NCI-H748 (cell line): ENCODE data around the gene TCAP.
A peak's percentile ranks its signal among the peaks of the same experiment; 100 is the strongest.
"Not testable (repeated sequence)": the region's sequence is repeated elsewhere in the genome, so short reads cannot be mapped to it uniquely, and the experiment has no call there.

Source experiments
- DNase-seq: peaks from one replicate; lab custom pipeline; 2025; ENCODE audit not compliant: unreplicated experiment; lab: John Stamatoyannopoulos, UW

Gene TCAP

GRCh38 chr17:39678340-39679116 lies 13.4 kb downstream of the TCAP start:
- DNase-seq = no peak

DNA sequence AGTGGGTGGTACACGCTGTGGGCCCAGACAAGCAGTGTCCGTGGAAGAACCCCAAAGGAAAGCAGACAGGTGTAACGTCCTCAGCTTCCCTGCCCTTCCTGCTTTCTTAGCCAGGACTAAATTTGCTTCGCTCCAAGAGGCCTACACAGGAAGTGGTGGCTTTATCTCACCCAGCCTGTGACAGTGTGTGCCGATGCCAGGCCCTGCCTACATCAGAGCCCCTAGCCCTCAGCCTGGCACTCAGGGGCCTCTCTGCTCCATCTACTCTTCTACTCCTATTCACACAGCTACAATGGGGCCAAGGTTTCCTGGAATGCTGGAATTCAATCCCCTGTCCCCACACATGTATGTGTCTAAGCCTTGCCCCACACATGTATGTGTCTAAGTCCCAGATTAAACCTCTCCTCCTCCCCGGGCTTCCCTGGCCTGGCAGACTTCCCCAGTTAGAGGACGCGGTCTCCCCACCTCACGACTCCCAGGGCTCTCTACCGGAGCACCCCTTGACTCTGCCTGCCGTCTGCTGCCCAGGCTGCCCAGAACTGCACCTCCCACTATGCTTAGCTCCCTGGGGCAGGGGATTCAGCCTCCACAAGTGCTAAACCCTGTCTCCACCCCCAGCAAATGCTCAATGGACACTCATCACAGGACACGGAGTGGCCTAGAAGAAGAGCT lies 14.5 kb downstream of the TCAP start:
- no peak for DNase-seq

DNA sequence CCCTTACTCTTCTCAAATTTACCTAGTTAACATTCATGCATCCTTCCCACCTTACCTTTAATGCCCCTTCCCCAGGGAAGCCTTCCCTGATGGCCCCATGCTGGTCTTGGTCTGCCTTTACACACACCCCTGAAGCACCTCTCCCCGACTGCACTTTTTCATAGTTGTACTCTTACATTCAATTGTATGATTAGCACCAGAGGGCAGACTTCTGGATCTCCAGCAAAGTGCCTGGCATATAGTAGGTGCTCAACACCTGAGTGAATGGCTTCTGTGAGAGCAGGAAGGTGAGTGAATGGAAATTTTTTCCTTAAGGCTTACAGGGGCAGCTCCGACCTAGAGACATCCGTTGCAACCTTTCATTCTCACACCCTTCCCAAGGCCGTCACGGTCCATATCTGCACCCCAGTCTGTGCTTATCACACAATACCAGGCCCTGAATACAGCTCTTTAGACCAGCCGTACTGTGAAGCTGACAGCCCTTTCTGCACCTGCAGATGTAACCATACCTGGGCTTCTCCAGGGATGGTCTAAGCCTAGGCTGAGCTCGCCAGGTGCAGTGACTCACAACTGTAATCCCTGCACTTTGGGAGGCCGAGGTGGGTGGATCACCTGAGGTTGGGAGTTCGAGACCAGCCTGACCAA lies 18.3 kb downstream of the TCAP start:
- DNase-seq = no peak

DNA sequence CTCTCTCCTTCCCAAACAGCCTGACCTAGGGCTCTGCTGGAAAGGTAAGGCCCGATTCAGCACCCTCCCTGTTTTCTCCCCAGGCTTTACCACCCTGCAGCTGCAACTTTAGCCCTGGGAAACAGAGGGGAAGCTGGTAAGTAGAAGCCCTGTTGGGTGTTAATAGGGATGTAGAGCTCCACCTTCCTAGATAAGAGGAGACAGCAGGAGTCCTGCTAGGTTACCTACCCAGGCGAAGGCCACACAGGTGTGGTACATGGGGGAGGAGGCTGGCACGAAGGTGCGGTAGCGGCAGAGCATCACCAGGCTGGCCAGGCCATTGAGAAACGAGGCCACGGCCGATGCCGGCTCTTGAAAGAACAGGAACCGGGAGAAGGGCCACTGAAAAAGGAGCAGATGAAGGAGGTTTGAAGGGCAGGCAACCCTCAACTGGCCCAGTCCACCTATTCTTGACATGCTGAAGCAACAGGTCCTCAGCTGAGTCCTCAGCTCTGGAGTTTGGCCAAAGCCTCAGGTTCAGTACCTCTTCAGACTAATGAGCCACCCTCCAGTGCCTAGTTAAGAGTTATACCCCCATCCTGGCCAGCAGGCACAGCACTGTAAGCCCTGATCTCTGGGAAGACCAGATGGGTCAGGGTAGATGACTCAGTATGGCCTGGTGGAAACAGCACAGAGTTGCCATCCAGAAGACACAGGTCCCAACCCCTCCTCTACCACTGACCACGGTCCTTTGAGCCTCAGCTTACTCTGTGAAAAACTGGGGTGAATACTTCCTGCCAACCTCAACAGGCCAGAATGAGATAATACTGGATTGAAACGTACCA lies 19.4 kb downstream of the TCAP start:
- DNase-seq = no peak

GRCh38 chr17:39687101-39687545 lies 22.0 kb downstream of the TCAP start:
- no peak for DNase-seq

GRCh38 chr17:39687546-39688474 lies 22.7 kb downstream of the TCAP start, which contains the start of gene PGAP3:
Gene PGAP3, minus strand, starts transcription at chr17:39688057. Its CDS starts 43 bp downstream, at chr17:39688014.
- peak; percentile 93 for DNase-seq

DNA sequence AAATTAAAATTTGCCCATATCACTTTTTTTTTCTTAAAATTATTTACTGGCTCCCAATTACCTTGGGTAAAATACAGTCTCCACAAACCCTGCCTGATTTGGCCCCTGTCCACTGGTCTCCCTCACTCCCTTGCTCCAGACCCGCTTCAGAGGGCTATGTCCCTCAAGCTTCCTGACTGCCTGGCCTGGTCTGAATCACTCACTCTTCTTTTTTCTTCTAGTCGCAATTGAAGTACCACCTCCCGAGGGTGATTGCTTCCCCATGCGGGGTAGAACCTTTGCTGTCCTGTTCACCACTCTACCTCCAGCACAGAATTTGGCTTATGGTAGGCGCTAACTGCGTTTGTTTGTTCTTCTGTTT lies 23.3 kb downstream of the TCAP start:
- no peak for DNase-seq

DNA sequence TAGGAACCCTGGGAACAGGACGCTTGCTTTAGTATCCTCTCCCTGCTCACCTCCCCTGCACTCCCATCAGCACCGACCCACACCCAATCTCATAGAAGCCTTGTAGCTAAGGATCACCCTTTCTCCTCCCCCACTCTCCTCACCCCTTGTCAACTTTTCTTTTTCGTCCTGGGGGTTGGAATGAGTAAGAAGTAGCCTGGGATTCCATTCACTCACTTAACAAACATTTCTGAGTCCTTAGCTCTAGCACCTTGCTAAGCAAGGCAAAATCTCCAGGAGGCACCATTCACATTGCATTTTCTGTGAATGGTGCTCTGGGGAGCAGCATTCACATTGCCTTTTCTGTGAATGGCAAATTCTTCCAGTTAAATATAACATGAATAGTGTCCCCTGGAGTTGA lies 23.8 kb downstream of the TCAP start:
- no peak for DNase-seq

GRCh38 chr17:39694593-39694992 lies 29.4 kb downstream of the TCAP start:
- DNase-seq = no peak

GRCh38 chr17:39695089-39695474 lies 29.9 kb downstream of the TCAP start:
- no peak for DNase-seq

DNA sequence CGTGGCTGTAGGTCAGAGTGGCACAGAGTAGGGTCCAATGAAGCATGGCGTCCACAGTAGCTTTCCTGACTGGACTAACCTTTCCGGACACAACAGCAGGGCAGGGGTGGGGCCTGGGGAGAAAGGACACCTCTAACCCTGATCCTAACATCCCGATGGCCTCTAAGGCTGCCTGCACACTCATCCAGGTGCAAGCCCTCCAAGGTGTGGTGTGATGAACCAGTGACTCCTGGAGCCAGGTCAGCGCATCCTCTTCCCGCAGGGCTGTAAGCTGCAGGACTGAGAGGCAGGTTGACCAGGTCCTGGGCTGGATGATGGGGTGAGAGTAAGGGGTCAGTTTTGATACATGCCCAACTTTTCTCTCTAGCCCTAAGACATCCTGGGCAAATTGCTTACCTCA lies 31.6 kb downstream of the TCAP start:
- no peak for DNase-seq

DNA sequence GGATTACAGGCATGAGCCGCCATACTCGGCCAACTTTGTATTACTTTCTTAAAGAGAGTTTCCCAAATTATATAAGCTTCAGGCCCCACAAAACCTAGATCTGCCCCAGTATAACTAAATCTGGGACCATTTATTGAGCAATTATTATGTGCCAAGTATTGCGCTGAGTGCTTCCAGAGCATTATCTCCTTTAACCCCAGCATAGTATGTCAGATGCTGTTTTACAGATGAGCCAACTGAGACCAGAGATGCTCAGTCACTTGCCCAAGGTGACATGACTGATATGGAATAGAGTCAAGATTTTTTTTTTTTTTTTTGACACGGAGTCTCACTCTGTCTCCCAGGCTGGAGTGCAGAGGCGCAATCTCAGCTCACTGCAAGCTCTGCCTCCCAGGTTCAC lies 32.8 kb downstream of the TCAP start:
- DNase-seq = no peak

- DNase-seq = not testable (repeated sequence)
These were observed 34.1 kb downstream of the TCAP start for GRCh38 chr17:39699157-39699817.

DNA sequence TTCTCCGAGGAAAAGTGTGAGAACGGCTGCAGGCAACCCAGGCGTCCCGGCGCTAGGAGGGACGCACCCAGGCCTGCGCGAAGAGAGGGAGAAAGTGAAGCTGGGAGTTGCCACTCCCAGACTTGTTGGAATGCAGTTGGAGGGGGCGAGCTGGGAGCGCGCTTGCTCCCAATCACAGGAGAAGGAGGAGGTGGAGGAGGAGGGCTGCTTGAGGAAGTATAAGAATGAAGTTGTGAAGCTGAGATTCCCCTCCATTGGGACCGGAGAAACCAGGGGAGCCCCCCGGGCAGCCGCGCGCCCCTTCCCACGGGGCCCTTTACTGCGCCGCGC lies 34.6 kb downstream of the TCAP start, which contains the start of gene ERBB2:
Gene ERBB2 (plus strand): TSS at position 247 of the 330 bp plus-strand sequence. CDS start 175 bp downstream, outside the sequence.
- no peak for DNase-seq

GRCh38 chr17:39700148-39700987 lies 35.2 kb downstream of the TCAP start:
- DNase-seq = no peak

DNA sequence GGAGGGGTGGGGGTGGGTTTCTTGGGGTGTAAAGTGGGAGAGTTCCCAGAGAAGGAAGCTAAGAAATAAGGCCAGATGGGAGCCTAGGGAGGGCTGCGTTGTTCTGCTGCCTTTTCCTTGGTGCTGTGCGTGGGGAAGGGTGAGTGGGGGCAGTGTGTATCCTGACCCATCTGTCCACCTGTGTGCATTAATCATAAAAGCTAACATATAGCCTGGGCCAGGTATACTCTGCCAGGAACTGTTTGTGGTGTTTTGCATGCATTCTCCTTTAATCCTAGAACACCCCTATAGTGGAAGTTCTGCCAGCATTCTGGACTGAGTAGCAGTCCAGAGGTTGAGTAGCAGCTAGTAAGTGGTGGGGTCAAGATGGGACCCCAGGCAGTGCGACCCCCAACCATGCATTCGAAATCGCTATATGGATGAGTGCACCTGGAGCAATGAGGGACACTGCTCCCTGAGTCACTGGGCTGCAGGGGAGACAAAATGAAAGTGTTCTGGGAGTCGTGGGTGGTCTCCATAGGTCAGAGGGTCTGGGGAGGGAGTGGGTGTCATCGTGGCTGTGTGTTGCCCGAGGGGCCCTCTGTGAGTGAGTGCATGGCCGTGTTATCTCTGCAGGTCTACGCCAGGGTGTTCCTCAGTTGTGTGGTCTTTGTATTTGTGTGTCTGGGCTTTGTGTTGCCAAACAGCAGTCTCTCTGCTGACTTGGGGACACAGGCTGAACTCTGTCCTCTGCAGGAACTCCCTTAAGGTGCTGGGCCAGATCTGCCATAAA lies 36.0 kb downstream of the TCAP start:
- DNase-seq = no peak

DNA sequence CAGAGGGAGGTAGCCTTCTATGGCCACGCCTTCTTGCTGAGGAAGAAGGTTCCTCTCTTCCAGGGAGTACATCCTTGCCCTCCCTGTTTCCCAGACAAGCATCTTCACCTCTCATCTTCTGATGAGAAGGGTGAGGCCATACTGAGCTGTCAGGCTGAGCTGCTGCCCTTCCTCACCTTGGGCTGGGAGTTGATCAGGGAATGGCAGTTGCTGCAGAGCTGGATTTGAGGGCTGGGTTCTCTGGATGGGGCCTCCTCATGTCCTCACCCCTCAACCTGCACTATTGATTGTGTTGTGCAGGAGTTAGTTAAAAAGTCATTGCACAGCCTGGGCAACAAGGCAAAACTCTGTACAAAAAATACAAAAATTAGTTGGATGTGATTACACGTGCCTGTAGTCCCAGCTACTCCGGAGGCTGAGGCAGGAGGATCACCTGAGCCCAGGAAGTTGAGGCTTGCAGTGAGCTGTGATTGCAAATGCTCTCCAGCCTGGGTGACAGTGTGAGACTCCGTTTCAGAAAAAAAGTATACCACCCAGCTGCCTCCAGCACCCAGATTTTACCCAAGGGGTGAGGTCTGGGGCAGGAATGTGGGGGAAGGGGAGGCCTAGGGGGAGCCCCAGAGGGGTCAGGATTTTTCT lies 36.8 kb downstream of the TCAP start:
- no peak for DNase-seq
